ENCODE data around the gene ERMARD. TPM values are rescaled to one million over a fixed set of nuclear protein-coding genes. Genes with fewer than 3 reads are reported as not detected.

The ERMARD gene
- total and polyA plus RNA-seq, 2 donors (not counting 3 experiments of a cell fraction or from before 2014, with no cell fraction given) = 23.8 to 36.4 TPM

GRCh38 chr6:169784821-169785340, 33.5 kb downstream of the ERMARD start:
- Histone ChIP-seq H3K27ac (ENCODE audit: insufficient read depth, low read depth, low read length) (no peak overlapping the region), H3K36me3 (ENCODE audit: control insufficient read depth in 2 of 2, extremely low read depth in 1 of 2, insufficient read depth in 2 of 2, low read length in 2 of 2) (no peaks in the 10 kb centered on the region), H3K4me3 (replicated peaks in 1 of 3; ENCODE audit: insufficient read depth in 1 of 3, low read depth in 1 of 3, low read length in 3 of 3) (no peak overlapping the region), H3K4me1 (ENCODE audit: control insufficient read depth, extremely low read depth, insufficient read depth, low read length) (peaks cover 13% of the 10 kb centered on the region), H3K9me1 (replicated peaks; ENCODE audit: control insufficient read depth, extremely low read depth, insufficient read depth, low read length) (no peaks in the 10 kb centered on the region), H4K20me1 (replicated peaks; ENCODE audit: control insufficient read depth, extremely low read depth, insufficient read depth, low read length) (no peaks in the 10 kb centered on the region), H3K79me2 (ENCODE audit: control insufficient read depth, insufficient read depth, low read length) (no peaks in the 10 kb centered on the region), H3K9me3 (replicated peaks; ENCODE audit: control insufficient read depth, insufficient read depth, low read length) (no peaks in the 10 kb centered on the region), H3K27me3 (ENCODE audit: control insufficient read depth in 2 of 2, insufficient read depth in 2 of 2, low read length in 2 of 2) (no peaks in the 10 kb centered on the region), H2AFZ (ENCODE audit: low read depth, low read length) (no peak overlapping the region), H3K4me2 (ENCODE audit: insufficient read depth, low read length) (no peak overlapping the region), H3K9ac (replicated peaks; ENCODE audit: extremely low read depth, insufficient read depth, low read length) (no peak overlapping the region)
- dilution Hi-C loops (cut with MboI; ENCODE audit: extremely low pct_ligation_motif_present, low sequenced_read_pairs) (no loop called here), intact Hi-C loops (cut with micrococcal nuclease) (no loop called here)
- CTCF ChIA-PET = interaction anchor here (1.2 kb wide), 1 partner anchor 47 kb away, joined by 3 read pairs; no protein-coding TSS in a partner anchor
- no peak for DNase-seq (ENCODE audit: low read depth, low spot score)
- BruUV-seq (replicated peaks) = no TSS peak
- no peak for FAIRE-seq
- TF ChIP-seq MAX (IDR thresholded peaks at IDR 0.05; ENCODE audit: insufficient read depth, insufficient read length) (no peak), GATA2 (IDR thresholded peaks at IDR 0.05; ENCODE audit: insufficient read depth, insufficient read length, low read depth, low read length) (no peak), POLR2A (IDR thresholded peaks at IDR 0.05; ENCODE audit: low read depth, low read length) (no peak), POLR2AphosphoS5 (IDR thresholded peaks at IDR 0.05; ENCODE audit: insufficient read depth, low read depth, low read length) (no peak), JUN (IDR thresholded peaks at IDR 0.05; ENCODE audit: borderline replicate concordance, insufficient read depth, insufficient read length, low read depth) (no peak), MYC (IDR thresholded peaks at IDR 0.05; ENCODE audit: low read depth, low read length) (no peak), EZH2 (IDR thresholded peaks at IDR 0.05; ENCODE audit: borderline replicate concordance, low read depth, low read length, severe bottlenecking) (no peak), CTCF (IDR thresholded peaks at IDR 0.05; ENCODE audit: extremely low read depth in 1 of 2, insufficient read depth in 1 of 2, low read depth in 1 of 2, low read length in 2 of 2) (no peak), FOS (IDR thresholded peaks at IDR 0.05; ENCODE audit: borderline replicate concordance, insufficient read depth, low read length) (no peak)
- POLR2A ChIA-PET = no interaction called here

Data from endothelial cell of umbilical vein (primary cell).